Measurements from ENCODE around the gene TFEC.

DNA sequence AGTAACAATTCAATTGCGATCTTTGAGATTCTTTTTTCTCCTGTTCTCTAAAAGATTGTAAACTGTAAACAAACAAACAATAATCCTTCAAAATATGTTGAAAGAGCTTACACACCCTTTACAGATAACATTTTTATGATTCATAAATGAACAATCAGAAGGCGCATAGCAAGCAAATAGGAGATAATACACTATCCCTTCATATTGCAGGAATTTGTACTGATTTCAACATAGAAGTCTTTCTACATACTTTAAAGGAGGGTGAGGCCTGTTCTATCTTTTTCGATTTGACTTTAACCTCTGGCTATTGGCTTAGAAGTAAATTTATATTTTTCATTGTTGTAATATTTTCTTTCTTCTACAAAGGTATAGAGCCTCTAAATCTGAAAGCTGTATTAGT is 57.2 kb downstream of the TFEC start:
- TF ChIP-seq, protein P1, sequence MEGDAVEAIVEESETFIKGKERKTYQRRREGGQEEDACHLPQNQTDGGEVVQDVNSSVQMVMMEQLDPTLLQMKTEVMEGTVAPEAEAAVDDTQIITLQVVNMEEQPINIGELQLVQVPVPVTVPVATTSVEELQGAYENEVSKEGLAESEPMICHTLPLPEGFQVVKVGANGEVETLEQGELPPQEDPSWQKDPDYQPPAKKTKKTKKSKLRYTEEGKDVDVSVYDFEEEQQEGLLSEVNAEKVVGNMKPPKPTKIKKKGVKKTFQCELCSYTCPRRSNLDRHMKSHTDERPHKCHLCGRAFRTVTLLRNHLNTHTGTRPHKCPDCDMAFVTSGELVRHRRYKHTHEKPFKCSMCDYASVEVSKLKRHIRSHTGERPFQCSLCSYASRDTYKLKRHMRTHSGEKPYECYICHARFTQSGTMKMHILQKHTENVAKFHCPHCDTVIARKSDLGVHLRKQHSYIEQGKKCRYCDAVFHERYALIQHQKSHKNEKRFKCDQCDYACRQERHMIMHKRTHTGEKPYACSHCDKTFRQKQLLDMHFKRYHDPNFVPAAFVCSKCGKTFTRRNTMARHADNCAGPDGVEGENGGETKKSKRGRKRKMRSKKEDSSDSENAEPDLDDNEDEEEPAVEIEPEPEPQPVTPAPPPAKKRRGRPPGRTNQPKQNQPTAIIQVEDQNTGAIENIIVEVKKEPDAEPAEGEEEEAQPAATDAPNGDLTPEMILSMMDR (IDR thresholded peaks at IDR 0.05; ENCODE audit: low read depth, low read length, missing input control) = no peak
- TF ChIP-seq GABPA (IDR thresholded peaks at IDR 0.05 in 1 of 2, conservative IDR thresholded peaks at IDR 0.05 in 1 of 2) (no peak), NR2F2 (IDR thresholded peaks at IDR 0.05) (no peak), RAD21 (IDR thresholded peaks at IDR 0.05) (no peak), HNF4A (conservative IDR thresholded peaks at IDR 0.05) (no peak), YY1 (IDR thresholded peaks at IDR 0.05) (no peak), HNF4G (IDR thresholded peaks at IDR 0.05) (no peak)
- TF ChIP-seq, protein P2, sequence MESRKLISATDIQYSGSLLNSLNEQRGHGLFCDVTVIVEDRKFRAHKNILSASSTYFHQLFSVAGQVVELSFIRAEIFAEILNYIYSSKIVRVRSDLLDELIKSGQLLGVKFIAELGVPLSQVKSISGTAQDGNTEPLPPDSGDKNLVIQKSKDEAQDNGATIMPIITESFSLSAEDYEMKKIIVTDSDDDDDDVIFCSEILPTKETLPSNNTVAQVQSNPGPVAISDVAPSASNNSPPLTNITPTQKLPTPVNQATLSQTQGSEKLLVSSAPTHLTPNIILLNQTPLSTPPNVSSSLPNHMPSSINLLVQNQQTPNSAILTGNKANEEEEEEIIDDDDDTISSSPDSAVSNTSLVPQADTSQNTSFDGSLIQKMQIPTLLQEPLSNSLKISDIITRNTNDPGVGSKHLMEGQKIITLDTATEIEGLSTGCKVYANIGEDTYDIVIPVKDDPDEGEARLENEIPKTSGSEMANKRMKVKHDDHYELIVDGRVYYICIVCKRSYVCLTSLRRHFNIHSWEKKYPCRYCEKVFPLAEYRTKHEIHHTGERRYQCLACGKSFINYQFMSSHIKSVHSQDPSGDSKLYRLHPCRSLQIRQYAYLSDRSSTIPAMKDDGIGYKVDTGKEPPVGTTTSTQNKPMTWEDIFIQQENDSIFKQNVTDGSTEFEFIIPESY (IDR thresholded peaks at IDR 0.05) = no peak
- TF ChIP-seq, protein P3, sequence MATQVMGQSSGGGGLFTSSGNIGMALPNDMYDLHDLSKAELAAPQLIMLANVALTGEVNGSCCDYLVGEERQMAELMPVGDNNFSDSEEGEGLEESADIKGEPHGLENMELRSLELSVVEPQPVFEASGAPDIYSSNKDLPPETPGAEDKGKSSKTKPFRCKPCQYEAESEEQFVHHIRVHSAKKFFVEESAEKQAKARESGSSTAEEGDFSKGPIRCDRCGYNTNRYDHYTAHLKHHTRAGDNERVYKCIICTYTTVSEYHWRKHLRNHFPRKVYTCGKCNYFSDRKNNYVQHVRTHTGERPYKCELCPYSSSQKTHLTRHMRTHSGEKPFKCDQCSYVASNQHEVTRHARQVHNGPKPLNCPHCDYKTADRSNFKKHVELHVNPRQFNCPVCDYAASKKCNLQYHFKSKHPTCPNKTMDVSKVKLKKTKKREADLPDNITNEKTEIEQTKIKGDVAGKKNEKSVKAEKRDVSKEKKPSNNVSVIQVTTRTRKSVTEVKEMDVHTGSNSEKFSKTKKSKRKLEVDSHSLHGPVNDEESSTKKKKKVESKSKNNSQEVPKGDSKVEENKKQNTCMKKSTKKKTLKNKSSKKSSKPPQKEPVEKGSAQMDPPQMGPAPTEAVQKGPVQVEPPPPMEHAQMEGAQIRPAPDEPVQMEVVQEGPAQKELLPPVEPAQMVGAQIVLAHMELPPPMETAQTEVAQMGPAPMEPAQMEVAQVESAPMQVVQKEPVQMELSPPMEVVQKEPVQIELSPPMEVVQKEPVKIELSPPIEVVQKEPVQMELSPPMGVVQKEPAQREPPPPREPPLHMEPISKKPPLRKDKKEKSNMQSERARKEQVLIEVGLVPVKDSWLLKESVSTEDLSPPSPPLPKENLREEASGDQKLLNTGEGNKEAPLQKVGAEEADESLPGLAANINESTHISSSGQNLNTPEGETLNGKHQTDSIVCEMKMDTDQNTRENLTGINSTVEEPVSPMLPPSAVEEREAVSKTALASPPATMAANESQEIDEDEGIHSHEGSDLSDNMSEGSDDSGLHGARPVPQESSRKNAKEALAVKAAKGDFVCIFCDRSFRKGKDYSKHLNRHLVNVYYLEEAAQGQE (IDR thresholded peaks at IDR 0.05) = no peak

All from liver (tissue), 3 donors.